GM15510 (cell line): ENCODE data around the gene TAB2.

Experiments used
- POLR2A ChIP-seq: IDR thresholded peaks from 3 replicates; pipeline ENCODE4 v1.6.1; 2011; ENCODE audit warnings: borderline replicate concordance; ENCODE audit not compliant: insufficient read length; ENCODE audit errors: extremely low read depth

The TAB2 gene

GRCh38 chr6:149371154-149371553 is 53.6 kb downstream of the TAB2 start:
- no peak for TF ChIP-seq POLR2A

DNA sequence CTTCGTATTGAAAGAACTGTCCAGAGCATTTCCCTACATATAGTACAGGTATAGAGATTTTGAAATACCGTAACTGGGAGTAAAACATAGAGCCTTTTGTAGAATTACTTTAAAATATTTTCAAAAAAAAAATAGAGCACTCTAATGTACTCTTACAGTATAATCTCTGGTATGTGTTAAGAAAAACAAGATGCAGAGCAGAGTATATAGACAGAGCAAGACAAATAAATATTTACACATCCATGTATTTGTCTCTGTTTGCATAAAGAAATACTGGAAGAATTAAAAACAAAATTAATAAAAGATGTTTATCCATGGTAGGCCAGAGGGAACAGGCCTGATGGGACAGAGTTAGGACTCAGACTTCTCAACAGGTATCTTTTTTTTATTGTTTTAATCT is 54.5 kb downstream of the TAB2 start:
- TF ChIP-seq POLR2A: no peak

DNA sequence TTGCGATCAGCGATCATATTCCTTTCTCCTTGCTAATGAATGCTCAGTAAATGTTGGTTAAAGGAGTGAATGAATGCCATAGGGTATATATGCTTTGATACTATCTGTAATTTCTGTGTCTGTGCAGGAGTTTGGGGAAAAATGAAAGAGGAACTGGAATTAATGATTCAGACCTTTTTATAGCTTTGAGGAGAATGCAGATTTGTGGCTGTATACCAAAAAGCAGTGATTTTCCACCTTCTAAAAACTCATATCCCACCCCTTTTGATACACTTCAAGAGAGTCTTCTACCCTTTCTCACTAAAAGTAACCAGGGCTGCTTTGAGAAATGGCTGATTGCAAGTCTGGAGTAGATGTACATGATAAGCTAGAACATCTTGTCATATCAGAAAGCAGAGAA is 56.0 kb downstream of the TAB2 start:
- TF ChIP-seq POLR2A: no peak

DNA sequence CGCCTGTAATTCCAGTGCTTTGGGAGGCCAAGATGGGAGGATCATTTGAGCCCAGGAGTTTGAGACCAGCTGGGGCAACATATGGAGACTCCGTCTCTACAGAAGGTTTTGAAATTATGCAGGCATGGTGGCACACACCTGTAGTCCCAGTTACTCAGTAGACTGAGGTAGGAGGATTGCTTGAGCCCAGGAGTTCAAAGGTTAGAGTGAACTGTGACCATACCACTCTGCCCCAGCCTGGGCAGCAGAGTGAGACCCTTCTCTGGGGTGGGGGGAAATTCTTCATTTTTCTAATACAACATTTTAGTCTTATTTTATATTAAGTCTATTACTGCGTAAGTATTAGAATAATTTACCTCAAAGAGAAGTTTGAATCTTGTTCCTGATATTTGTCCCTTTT is 62.5 kb downstream of the TAB2 start:
- no peak for TF ChIP-seq POLR2A

DNA sequence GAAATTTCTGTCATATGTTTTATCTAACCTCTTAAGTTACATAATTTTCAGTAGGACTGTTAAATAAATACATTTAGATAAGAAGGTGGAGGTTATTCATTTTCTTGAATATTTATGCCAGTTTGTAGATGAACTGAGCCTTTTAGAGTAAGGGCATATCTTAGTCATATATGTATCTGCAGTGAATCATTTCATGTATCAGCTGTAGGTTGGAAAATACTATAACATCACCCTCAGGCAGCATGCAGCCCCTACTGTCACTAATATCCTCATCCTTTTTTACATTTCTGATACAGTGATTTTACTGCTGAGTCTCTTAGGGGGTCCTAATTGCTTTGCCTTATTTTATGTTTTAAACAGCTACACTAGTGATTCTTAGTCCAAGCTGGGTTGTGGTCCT is 63.0 kb downstream of the TAB2 start:
- no peak for TF ChIP-seq POLR2A

GRCh38 chr6:149383371-149383770 is 65.9 kb downstream of the TAB2 start:
- TF ChIP-seq POLR2A: no peak

- no peak for TF ChIP-seq POLR2A
Measured at GRCh38 chr6:149384464-149384863, 67.0 kb downstream of the TAB2 start.

DNA sequence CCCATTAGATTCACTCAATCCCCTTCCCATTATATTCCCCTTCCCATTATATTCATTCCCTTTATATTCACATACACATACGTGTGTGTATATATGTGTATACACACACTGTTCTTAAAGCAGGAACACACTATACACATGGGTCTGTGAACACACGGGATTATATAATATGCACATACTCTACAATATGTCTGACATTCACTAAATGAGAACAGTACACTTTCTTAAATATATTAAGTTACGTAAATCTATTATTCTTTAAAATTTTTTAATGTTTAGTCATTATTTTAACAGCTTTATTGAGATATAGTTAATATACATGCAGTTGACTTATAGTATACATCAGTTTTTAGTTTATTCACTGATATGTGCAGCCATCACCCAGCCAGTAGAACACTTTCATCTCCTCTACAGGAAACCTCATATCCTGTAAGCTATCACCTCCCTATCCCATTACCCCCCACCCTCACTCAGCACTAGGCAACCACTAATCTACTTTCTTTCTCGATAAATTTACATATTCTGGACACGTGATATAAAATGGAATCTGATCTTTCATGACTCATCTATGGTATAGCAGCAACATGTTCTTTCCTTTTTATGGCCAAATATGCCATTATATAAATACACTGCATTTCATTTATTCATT is 68.6 kb downstream of the TAB2 start:
- TF ChIP-seq POLR2A: no peak

DNA sequence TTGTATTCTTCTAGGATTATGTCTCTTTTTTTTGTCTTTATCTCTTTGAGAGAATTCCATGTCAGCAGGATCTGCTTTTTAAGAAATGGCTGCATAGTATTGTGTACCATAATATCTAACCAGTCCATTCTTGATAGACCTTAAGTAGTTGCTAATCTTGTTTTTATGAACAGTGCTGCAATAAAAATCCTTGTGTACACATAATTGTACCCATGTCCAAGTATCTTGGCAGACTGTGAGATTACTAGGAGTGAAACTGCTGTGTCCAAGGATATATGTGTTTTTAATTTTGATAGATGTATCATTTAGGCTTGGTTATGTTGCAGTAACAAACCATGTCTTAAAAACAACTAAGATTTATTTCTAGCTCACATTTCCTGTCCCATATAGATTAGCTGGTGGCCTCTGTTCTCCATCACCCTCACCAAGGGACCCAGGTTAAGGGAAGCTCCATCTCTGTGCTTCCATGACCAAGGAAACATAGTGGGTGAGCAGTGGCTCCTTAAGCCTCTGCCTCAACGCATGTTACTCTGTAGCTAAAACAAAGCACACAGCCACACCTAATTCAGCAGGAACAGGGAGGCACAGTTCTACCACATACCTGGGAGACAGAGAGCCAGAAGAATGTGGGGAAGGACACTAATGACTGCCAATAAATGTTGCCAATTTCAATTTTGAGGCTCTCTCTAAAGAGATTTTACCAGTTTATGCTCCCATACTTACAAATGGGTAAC is 70.4 kb downstream of the TAB2 start:
- TF ChIP-seq POLR2A: no peak

GRCh38 chr6:149389509-149390297 is 72.2 kb downstream of the TAB2 start:
- no peak for TF ChIP-seq POLR2A

GRCh38 chr6:149392093-149392492 is 74.6 kb downstream of the TAB2 start:
- TF ChIP-seq POLR2A: no peak

DNA sequence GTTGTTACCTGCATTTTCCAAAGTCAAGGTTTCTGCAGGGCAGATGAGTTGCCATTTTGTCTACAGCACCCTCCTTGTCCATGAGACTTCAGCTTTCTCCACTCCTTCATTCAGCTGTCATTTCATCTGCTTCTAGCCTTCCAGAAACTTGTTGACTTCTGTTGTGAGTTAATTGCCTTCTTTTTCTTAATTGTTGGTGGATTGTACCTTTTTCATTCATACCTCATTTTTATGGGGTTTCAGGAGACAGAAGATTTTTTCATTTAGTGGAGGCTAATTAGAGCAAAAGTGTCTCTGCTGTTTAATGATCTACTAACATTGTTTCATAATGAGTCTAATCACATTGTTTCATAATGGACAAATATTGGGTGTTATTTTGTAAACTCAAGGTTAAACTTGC is 75.0 kb downstream of the TAB2 start:
- no peak for TF ChIP-seq POLR2A

DNA sequence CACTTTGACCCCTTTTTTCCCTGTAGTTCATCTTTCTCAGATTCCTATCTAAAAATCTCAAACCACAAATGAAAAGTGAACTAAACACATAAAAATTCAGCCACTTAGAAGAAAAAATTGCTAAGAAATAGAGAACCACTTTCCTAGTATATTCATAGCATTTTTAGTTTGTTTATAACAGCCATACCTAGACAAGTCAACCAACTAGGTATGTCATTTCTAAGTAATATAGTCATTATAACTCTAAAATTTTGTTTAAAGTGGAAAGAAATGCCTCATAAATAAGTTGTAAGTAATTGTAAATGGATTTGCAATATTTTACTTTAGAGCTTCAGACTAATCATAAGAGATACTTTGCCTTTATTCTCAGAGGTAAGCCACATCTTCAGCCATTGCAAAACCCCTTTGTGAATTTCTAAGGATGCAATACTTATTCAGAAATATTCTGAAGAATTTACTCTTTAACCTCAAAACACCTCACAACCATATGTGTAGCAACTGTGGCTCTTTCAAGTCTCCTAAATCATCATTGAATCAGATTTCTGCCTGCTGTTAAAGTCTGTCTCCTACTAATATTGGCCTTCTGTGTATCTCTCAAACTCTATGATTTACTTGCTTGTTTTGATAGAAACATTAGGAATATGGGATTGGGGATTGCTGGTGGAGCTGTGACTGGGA is 75.6 kb downstream of the TAB2 start:
- no peak for TF ChIP-seq POLR2A

GRCh38 chr6:149395185-149395584 is 77.7 kb downstream of the TAB2 start:
- no peak for TF ChIP-seq POLR2A

DNA sequence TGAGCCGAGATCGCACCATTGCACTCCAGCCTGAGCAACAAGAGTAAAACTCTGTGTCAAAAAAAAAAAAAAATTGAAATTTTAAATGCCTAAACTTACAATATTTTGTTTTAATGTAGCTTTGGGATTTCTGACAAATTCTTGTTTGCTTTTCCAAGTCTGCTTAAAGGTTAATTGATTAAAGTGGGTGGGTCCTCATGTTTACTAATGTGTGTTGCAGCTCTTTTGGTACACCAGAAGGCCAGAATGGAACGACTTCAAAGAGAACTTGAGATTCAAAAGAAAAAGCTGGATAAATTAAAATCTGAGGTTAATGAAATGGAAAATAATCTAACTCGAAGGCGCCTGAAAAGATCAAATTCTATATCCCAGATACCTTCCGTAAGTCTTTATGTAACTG is 79.9 kb downstream of the TAB2 start:
- TF ChIP-seq POLR2A: no peak

DNA sequence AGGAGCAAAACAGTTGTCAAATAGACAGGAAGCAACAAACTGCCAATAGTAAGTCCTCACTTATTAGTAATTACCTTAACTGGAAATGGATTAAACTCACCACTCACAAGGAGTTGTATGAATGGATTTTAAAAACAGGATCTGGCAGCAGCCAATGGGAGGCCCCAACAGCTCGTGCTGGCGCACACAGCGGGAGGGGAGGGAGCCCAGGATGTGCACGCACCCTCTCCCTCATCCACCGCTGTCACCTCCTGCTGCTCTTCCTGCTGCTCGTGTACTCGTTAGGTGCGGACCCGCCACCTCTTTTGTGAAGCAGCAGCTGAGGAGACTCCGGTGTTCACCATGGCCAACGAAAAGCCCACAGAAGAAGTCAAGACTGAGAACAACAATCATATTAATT is 82.5 kb downstream of the TAB2 start, which contains the start of gene SUMO4:
Gene SUMO4, plus strand, starts transcription at position 213 of the 400 bp plus-strand sequence. Its CDS starts 130 bp downstream, at position 343.
- no peak for TF ChIP-seq POLR2A

GRCh38 chr6:149403534-149403933 is 86.0 kb downstream of the TAB2 start:
- TF ChIP-seq POLR2A: no peak
